Hepatocyte (in vitro differentiated cells): ENCODE data around the gene PIK3R1. TPM values are rescaled to one million over a fixed set of nuclear protein-coding genes. Genes with fewer than 3 reads are reported as not detected.

ENCODE experiments used
- DNase-seq: peaks from one replicate; pipeline ENCODE4 v3.0.0-alpha.2; 2016; ENCODE audit warnings: low spot score
- H2AFZ ChIP-seq: fragments of 200-600 bp; sonication (generic); 2 replicates; pipeline ENCODE4 v1.6.0; 2016; ENCODE audit warnings: antibody characterized with exemption, mild to moderate bottlenecking
- H3K27ac ChIP-seq: fragments of 200-600 bp; sonication (generic); 2 replicates; pipeline ENCODE4 v1.5.1; 2016; ENCODE audit warnings: mild to moderate bottlenecking
- H3K27me3 ChIP-seq: fragments of 200-600 bp; sonication (generic); 2 replicates; pipeline ENCODE4 v1.6.1; 2016
- H3K36me3 ChIP-seq: fragments of 200-600 bp; sonication (generic); replicated peaks from 2 replicates; pipeline ENCODE4 v1.5.1; 2016; ENCODE audit warnings: low read depth; ENCODE audit not compliant: insufficient read depth
- H3K4me1 ChIP-seq: fragments of 200-600 bp; sonication (generic); 2 replicates; pipeline ENCODE4 v1.5.1; 2016; ENCODE audit warnings: mild to moderate bottlenecking, moderate library complexity; ENCODE audit not compliant: insufficient read depth
- H3K4me2 ChIP-seq: fragments of 200-600 bp; sonication (generic); 2 replicates; pipeline ENCODE4 v1.6.0; 2016
- H3K4me3 ChIP-seq: fragments of 200-600 bp; sonication (generic); 2 replicates; pipeline ENCODE4 v1.5.1; 2016; ENCODE audit warnings: mild to moderate bottlenecking
- H3K79me2 ChIP-seq: fragments of 200-600 bp; sonication (generic); 2 replicates; pipeline ENCODE4 v1.6.0; 2017; ENCODE audit warnings: mild to moderate bottlenecking
- H3K9me2 ChIP-seq: fragments of 200-600 bp; sonication (generic); replicated peaks from 2 replicates; pipeline ENCODE4 v1.6.0; 2017; ENCODE audit warnings: mild to moderate bottlenecking; ENCODE audit not compliant: insufficient read depth
- H3K9me3 ChIP-seq: fragments of 200-600 bp; sonication (generic); 2 replicates; pipeline ENCODE4 v1.5.1; 2016; ENCODE audit warnings: low read depth, mild to moderate bottlenecking
- H4K20me1 ChIP-seq: fragments of 200-600 bp; sonication (generic); 2 replicates; pipeline ENCODE4 v1.6.0; 2016; ENCODE audit warnings: mild to moderate bottlenecking; ENCODE audit not compliant: insufficient read depth, poor library complexity, severe bottlenecking
- EZH2 ChIP-seq: fragments of 200-600 bp; sonication (generic); IDR thresholded peaks from 2 replicates; pipeline ENCODE4 v1.6.1; 2016; ENCODE audit warnings: antibody characterized with exemption, mild to moderate bottlenecking, borderline replicate concordance
- EZH2phosphoT487 ChIP-seq: fragments of 200-600 bp; sonication (generic); IDR thresholded peaks from one replicate; pipeline ENCODE4 v1.6.1; 2018; ENCODE audit warnings: antibody characterized with exemption, mild to moderate bottlenecking, low read depth, moderate library complexity; ENCODE audit not compliant: unreplicated experiment, severe bottlenecking
- WGBS: methylation state at CpG from one replicate; pipeline ENCODE4 v1.1.6; 2016; ENCODE audit warnings: low lambda C conversion rate; ENCODE audit errors: missing lambda C conversion rate; 5-methylcytosine and 5-hydroxymethylcytosine counted together
- polyA plus RNA-seq: library from polyadenylated mRNA; unstranded; fragments of >200 nt; fragmentation: Nextera tagmentation; extraction: Ambion mirVana; gene quantifications from 2 replicates; pipeline ENCODE4 v1.2.1, GENCODE V29; 2016
- total RNA-seq: library from RNA; depleted of rRNA; stranded (reverse); fragments of >200 nt; gene quantifications from 2 replicates; pipeline ENCODE4 v1.2.3, GENCODE V29; 2014
- TF ChIP-seq, protein P1 (sequence below): fragments of 200-600 bp; sonication (generic); IDR thresholded peaks from 2 replicates; pipeline ENCODE4 v1.5.1; 2016; ENCODE audit warnings: antibody characterized with exemption, mild to moderate bottlenecking; ENCODE audit not compliant: poor library complexity

PIK3R1 gene
- total and polyA plus RNA-seq, 2 experiments from 2014 or later: 38.9 to 109 TPM

DNA sequence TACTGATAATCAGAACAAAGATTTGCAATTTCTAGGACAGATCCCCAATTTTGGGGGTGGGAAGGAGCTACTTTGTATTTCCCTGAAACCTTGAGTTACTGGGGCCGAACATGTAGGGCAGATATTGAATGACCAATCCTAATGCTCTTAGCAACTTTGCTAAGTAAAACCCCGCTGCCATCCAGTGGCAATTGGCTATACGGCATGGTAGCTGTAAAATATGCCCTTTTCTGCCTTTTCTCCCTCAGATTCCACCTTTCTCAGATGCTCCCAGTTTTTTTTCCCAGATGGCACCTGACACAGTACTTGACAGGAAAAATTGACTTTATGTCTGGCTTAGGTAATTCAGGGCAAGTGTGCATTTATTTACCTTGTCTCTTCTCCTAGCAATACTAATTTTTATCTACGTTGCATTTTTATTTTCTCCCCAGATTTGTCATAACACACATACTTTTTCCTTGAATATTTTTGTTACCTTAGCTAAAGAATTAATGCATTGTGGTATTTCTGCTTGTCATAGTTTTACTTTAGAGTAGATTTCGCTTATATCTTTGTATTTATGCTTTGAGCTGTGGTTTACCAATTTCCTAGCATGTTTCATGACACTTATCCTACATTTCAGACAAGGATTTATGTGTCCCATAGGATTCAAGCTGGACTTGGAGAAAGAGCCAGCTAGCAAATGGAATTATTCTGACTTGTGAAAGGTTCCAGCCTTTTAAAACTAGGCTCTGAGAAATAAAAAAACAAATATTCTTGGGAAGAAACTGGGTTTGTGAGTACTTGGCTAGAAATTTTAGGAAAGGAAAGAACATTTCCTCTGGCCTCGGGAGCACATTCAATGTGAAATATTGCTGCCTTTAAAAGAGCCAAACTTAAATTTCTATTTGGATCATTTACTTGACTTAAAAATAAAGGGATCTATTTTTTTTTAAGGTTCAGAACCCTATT, 37.4 kb downstream of the PIK3R1 start:
- TF ChIP-seq EZH2 (no peak), EZH2phosphoT487 (no peak)
- TF ChIP-seq, protein P1, sequence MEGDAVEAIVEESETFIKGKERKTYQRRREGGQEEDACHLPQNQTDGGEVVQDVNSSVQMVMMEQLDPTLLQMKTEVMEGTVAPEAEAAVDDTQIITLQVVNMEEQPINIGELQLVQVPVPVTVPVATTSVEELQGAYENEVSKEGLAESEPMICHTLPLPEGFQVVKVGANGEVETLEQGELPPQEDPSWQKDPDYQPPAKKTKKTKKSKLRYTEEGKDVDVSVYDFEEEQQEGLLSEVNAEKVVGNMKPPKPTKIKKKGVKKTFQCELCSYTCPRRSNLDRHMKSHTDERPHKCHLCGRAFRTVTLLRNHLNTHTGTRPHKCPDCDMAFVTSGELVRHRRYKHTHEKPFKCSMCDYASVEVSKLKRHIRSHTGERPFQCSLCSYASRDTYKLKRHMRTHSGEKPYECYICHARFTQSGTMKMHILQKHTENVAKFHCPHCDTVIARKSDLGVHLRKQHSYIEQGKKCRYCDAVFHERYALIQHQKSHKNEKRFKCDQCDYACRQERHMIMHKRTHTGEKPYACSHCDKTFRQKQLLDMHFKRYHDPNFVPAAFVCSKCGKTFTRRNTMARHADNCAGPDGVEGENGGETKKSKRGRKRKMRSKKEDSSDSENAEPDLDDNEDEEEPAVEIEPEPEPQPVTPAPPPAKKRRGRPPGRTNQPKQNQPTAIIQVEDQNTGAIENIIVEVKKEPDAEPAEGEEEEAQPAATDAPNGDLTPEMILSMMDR: peak; percentile 79
- peaks cover 36% of the 10 kb centered on the region for H4K20me1 ChIP-seq
- peaks cover 65% of the 10 kb centered on the region for H3K4me1 ChIP-seq
- H3K9me3 ChIP-seq: no peaks in the 10 kb centered on the region
- no peaks in the 10 kb centered on the region for H3K27me3 ChIP-seq
- no peaks in the 10 kb centered on the region for H3K9me2 ChIP-seq
- peaks cover 98% of the 10 kb centered on the region for H3K79me2 ChIP-seq
- H3K36me3 ChIP-seq: no peaks in the 10 kb centered on the region
- 49% methylated on average over 6 of the region's 6 CpGs for WGBS
- peak overlapping the region; percentile 79 for H3K27ac ChIP-seq
- H3K4me3 ChIP-seq: no peak overlapping the region
- peak overlapping the region; percentile 23 for H3K4me2 ChIP-seq
- DNase-seq: peak; percentile 82
- no peak overlapping the region for H2AFZ ChIP-seq

DNA sequence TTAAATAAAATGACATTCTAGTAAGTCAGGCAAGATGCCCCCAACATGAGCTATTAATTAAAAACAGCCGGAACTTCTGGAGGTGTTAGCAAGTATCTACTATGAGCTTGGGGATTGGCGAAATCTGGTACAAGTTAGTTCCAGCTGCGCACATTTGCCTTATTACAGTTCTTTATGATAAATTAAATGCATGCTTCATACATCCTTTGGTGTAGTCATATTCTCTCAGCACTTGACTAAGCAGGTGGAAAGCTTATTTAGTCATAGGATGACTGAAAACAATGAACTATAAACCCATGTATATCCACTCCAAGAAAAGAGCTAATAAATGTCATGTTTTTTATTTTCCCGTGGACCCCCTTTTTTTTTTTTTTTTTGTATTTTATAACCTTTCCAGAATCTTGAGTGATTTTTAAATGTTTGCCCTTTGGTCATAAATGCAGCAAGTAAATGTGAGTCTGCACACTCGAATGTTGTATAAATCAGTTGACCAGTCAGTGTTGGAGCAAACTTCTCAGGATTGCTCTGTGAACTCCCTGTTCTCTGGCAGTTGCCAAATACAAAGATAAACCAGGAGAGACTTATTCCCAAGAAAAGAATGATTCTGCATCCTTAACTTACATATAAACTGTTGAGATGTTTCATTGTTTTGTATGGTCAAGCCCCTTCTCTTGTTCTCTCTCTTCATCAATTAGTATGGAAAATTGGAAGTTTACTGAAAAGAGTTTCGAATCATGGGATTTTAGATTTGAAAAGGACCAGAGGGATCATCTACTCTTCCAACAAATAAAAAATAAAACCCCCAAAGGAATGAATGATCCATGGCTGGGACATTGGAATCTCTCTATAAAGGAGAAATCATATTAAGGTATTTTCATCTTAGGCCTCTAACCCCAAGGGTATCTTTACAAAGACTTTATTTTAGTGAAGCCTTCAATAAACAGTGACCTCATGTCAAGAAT, 38.3 kb downstream of the PIK3R1 start:
- peak overlapping the region; percentile 19 for H3K4me2 ChIP-seq
- H4K20me1 ChIP-seq: peaks cover 36% of the 10 kb centered on the region
- H3K9me3 ChIP-seq: no peaks in the 10 kb centered on the region
- H3K79me2 ChIP-seq: peaks cover 98% of the 10 kb centered on the region
- H3K4me3 ChIP-seq: no peak overlapping the region
- no peaks in the 10 kb centered on the region for H3K36me3 ChIP-seq
- no peaks in the 10 kb centered on the region for H3K9me2 ChIP-seq
- 60% methylated on average over 6 of the region's 6 CpGs for WGBS
- TF ChIP-seq EZH2phosphoT487 (no peak), EZH2 (no peak)
- TF ChIP-seq, protein P1: no peak
- H3K27me3 ChIP-seq: no peaks in the 10 kb centered on the region
- H2AFZ ChIP-seq: no peak overlapping the region
- DNase-seq: no peak
- peaks cover 66% of the 10 kb centered on the region for H3K4me1 ChIP-seq
- peak overlapping the region; percentile 57 for H3K27ac ChIP-seq

DNA sequence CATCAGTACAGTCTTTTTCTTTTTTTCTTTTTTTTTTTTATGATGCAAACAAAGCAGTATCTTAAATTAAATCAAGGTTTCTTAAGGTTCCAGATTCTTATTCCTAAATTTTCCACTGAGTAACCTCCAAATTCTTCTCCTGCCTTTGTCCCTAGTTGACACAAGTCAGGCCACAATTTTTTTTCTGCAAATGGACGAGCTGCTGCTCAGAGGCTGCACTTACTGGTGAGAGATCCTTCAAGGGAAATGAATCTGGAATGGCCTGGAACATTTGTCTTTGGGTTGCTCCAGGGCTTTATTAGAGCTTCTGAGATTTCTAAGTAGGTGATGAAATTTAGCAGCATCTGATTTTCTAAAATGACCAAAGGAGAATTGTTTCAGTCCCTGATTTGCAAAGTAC, 39.3 kb downstream of the PIK3R1 start:
- Histone ChIP-seq H3K9me2 (no peaks in the 10 kb centered on the region), H3K4me2 (peak overlapping the region; percentile 14), H3K27me3 (no peaks in the 10 kb centered on the region), H3K4me3 (no peak overlapping the region), H3K4me1 (peaks cover 65% of the 10 kb centered on the region), H2AFZ (no peak overlapping the region), H3K27ac (peak overlapping the region; percentile 14), H4K20me1 (peaks cover 38% of the 10 kb centered on the region), H3K79me2 (peaks cover 98% of the 10 kb centered on the region), H3K36me3 (no peaks in the 10 kb centered on the region), H3K9me3 (no peaks in the 10 kb centered on the region)
- TF ChIP-seq EZH2phosphoT487 (no peak), EZH2 (no peak)
- TF ChIP-seq, protein P1: no peak
- 69% methylated on average over 1 of the region's 1 CpG for WGBS
- DNase-seq: no peak
